NCI-H69 (cell line): ENCODE data around the gene NUDT3.
A peak's percentile ranks its signal among the peaks of the same experiment; 100 is the strongest.
"Not testable (repeated sequence)": the region's sequence is repeated elsewhere in the genome, so short reads cannot be mapped to it uniquely, and the experiment has no call there.

ENCODE experiments used
- DNase-seq: peaks from one replicate; lab custom pipeline; 2025; lab: John Stamatoyannopoulos, UW

Gene NUDT3

DNA sequence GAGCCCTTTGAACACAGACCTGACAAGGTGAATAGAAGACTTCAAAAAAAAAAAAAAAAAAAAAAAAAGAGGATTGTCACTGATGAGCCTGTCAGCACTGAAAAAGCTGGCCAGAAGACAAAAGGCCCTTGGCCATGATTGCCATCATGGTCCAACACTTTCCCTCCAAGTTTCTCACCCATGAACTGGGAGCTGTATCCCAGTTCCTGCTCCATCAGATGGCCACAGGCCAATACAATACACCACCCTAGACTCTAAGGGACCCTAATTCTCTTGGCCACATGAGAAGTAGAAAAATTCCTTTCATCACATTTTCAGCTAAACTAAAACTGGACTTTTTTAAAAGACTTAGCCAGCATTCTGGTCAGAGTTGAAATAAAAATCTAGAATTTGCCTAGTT, 50.2 kb downstream of the NUDT3 start:
- no peak for DNase-seq

DNA sequence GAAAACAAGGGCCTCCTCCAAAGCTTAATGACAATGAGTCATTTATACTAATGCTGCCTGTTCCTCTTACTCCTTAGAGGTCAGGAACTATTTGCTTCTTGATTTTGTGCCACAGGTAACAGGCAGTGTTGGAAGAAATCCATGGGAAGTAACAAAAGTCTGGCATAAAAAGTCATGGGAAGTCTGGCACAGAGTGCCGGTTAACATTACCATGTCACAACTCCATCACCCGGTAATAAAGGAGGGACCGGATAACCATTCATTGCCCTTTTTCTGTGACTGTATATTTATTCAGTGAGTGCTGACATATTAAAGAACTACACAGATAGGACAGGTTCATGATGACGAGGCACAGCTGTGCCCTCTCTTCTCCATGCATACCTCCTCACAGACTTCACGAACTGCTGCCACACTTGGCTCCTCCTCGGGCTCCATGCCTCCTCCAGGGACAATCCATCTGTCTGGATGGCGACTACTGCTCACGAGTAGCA, 50.9 kb downstream of the NUDT3 start:
- no peak for DNase-seq

- DNase-seq: no peak
Observed at GRCh38 chr6:34340906-34341480, 51.5 kb downstream of the NUDT3 start.

GRCh38 chr6:34340394-34340793, 52.1 kb downstream of the NUDT3 start:
- no peak for DNase-seq

GRCh38 chr6:34339971-34340370, 52.5 kb downstream of the NUDT3 start:
- DNase-seq: no peak

DNA sequence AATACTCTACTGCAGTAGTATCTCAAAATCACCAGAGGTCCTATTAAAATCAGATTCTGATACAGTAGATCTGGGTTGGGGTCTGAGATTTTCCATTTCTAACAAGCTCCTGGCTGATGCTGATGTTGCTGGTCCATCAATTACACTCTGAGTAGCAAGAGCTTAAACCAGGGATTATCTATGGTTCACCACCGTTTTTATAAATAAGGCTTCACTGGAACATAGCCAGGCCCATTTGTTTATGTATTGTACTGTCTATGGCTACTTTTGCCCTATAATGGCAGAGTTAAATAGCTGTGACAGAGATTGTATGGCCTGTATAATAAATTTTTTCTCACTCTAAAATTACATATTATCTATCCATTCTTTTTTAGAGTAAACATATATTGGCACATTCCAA, 53.0 kb downstream of the NUDT3 start:
- peak; percentile 16 for DNase-seq

DNA sequence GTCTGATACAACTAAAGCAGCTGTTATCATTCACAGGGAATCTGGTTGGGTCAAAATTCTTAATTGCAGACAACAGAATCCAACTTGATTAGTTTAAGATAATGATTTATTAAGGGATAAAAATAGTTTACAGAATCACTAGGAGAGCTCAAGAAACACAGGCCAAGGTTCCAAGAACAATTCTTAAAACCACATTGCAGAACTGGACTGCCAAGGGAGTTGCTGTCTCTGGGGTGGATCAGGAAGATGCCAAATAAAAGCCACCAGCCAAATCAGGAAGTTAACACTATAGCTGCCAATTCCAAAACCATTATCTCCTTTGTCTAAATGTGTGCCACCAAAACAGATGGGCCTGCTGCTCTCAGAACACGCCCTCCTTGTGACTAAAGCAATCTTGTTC, 53.7 kb downstream of the NUDT3 start:
- DNase-seq: peak; percentile 34

- DNase-seq: no peak
Observed at GRCh38 chr6:34338377-34338776, 54.1 kb downstream of the NUDT3 start.

- no peak for DNase-seq
Observed at GRCh38 chr6:34334796-34335416, 57.6 kb downstream of the NUDT3 start.

DNA sequence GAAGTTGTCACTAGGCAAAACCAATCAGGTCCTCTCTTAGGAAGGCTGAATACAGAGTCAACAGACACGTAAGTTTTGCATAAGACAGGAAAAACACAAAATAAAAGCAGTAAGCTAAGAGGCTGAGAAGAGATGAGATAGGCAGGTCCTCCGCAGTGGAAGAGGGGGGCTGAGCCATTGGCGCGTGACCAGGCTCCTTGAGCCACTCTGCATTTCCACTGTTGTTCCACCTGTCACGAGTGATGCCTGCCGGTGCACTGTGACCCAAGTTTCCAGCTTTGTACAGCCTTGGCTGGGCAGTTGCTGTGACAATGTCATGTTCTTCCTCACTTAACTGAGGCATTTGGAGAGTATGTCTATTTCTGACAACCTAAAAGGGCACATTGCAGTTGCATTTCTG, 58.6 kb downstream of the NUDT3 start:
- no peak for DNase-seq

DNA sequence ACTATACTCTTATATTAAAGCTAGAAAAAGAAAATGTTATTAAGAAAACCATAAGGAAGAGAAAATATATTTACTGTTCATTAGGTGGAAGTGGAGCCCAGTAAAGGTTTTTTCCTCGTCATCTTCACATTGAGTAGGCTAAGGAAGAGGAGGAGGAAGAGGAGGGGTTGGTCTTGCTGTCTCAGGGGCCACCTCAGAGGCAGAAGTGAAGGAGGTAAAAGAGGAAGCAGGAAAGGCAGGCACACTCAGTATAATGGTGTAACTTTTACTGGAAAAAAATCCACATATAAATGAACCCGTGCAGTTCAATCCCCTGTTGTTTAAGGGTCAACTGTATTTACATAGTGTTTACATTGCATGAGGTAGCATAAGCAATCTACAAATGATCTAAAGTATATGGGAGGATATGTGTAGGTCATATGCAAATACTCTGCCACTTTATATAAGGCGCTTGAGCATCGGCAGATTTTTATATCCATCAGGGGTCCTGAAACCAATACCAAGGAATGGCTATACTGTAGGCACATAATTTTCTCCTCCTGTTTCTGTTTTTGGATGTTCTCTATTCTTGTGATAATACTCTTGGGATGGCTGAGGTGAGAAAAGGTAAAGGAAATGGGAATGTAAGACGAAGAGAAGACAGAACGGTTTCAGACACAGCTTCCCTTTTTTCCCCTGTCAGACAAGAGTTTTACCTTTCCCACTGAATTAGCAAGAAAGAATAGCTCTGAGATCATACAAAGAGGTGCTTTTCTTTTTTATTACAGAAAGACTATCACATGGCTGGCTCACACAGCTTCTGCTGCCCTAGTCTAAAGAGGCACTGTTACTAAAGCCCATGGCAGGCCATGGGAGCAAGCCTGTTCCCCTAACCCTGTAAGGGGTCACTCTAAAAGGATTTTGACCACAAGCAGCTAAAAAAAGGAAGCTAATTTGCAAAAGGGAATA, 59.9 kb downstream of the NUDT3 start:
- DNase-seq: no peak

DNA sequence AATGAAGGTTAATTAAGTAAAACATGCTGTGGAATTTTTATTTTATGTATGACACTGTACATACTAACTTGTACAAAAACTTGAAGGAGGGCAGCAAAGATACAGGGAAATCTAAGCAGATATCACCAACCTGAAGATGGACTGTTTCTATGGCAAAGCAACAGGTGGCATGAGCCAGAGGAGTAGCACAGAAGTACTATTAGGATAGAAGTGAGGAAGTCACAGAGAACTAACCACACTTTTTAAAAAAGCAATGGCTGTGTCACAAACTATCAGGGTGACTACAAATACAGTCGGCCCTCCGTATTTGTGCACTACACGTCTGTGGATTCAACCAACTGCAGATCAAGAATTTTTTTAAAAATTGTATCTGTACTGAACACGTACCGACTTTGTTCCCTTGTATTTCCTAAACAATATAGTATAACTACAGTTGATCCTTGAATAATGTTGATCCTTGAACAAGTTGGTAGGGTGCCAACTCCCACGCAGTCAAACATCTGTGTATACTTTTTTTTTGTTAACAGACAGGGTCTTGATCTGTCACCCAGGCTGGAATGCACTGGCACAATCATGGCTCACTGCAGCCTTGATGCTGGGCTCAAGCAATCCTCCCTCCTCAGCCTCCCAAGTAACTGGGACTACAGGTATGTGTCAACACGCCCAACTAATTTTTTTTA, 61.0 kb downstream of the NUDT3 start:
- peak; percentile 30 for DNase-seq

DNA sequence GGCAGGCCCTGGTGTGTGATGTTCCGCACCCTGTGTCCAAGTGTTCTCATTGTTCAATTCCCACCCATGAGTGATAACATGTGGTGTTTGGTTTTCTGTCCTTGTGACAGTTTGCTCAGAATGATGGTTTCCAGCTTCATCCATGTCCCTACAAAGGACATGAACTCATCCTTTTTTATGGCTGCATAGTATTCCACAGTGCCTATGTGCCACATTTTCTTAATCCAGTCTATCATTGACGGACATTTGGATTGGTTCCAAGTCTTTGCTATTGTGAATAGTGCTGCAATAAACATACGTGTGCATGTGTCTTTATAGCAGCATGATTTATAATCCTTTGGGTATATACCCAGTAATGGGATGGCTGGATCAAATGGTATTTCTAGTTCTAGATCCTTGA, 62.7 kb downstream of the NUDT3 start:
- not testable (repeated sequence) for DNase-seq

DNA sequence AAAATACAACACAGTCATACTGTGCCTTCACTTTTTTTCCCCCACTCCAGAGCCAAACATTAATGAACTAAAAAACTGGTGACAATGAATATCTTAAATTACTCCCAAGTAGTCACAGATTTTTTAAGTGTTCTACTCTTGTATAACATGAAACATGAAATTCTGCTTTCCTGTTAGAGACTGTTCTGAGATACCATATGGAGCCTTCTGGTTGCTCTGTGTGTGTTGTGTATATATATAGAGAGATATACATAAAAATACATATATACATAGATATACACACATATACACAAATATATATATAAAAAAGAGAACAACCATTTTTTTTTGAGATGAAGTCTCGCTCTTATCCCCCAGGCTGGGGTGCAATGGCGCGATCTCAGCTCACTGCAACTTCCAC, 63.5 kb downstream of the NUDT3 start:
- no peak for DNase-seq

GRCh38 chr6:34327313-34328205, 64.9 kb downstream of the NUDT3 start:
- not testable (repeated sequence) for DNase-seq

DNA sequence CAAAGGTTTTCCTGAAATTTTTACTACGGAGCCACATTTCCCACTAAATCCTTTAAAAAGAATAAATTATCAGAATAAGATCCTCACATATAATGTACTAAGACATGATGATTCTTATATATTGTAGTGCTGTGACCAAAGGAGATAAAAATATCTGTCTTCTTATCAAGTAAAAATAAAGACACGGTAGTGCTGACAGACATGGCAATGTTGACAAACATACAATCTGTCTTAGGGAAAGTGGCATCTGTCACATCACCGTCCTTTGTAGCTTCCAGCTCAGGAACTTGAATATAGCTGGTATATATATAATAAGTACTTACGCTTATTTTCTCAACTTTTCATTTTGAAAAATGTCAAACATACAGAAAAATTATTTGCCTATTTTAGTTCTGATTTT, 66.8 kb downstream of the NUDT3 start:
- DNase-seq: no peak

DNA sequence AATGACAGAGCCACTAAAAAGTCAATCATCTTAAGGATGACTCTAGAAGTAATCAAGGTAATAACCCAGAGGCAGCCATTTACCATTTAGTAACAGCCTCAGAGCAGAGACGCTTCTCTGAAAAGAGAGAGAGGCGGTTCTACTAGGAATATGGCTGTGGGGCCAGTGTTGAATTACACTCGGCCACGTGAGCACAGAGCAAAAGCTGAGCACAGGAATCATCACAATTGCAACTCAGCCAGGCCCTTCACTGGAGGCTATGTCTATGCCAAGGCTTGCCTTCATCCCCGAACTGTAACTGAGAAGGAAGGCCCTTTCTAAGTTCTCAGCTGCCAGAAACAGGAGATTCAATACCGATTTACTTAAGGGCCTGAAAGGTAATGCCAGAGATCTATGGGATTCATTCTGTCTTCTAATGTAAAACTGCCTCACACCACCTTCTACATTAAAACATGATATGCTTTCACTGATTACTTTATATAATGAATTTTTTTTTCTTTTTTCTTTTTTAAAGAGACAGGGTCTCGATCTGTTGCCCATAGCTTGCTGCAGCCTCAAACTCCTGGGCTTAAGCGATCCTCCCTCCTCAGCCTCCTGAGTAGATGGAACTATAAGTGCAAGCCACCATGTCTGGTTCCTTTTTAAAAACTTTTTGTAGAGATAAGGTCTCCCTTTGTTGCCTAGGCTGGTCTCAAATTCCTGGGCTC, 67.6 kb downstream of the NUDT3 start:
- DNase-seq: peak; percentile 27

DNA sequence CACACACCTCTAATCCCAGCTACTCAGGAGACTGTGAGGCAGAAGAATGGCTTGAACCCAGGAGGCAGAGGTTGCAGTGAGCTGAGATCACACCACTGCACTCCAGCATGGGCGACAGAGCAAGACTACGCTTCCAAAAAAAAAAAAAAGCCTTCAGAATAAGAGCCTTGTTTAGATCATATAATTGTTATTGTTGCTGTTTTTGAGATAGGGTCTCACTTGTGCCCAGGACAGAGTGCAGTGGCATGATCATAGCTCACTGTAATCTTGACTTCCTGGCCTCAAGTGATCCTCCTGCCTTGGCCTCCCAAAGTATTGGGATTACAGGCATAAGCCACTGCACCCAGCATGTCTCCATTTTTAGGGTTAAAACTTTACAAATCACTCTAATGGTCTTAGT, 68.2 kb downstream of the NUDT3 start:
- not testable (repeated sequence) for DNase-seq

DNA sequence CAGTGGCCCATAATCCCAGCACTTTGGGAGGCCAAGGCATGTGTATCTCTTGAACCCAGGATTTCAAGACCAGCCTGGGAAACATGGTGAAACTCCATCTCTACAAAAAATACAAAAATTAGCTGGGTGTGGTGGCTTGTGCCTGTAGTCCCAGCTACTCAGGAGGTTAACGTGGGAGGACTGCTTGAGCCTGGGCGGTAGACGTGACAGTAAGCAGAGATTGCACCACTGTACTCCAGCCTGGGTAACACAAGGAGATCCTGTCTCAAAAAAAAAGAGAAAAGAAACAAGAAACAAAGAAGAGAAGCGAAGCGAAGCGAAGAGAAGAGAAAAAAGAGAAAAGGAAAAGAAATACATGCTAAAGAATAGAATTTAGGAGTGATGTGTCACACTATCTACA, 69.2 kb downstream of the NUDT3 start:
- no peak for DNase-seq

- no peak for DNase-seq
Observed at GRCh38 chr6:34322732-34323131, 69.7 kb downstream of the NUDT3 start.

- DNase-seq: no peak
Observed at GRCh38 chr6:34321821-34322220, 70.6 kb downstream of the NUDT3 start.
